H9 (cell line): Measurements from ENCODE around the gene MYOZ2. TPM values are rescaled to one million over a fixed set of nuclear protein-coding genes. Genes with fewer than 3 reads are reported as not detected.

ENCODE experiments used
- DNase-seq: peaks from one replicate; pipeline ENCODE4 v3.0.0-alpha.2; 2017
- H2AFZ ChIP-seq: one replicate; pipeline ENCODE4 v1.6.1; 2013; ENCODE audit warnings: mild to moderate bottlenecking, low read length, control low read depth, moderate library complexity
- H2AK5ac ChIP-seq: 2 replicates; pipeline ENCODE4 v1.6.1; 2013; ENCODE audit warnings: low read length, control low read depth, mixed read lengths; ENCODE audit not compliant: insufficient read length
- H2BK120ac ChIP-seq: one replicate; pipeline ENCODE4 v1.6.1; 2013; ENCODE audit warnings: low read depth, mild to moderate bottlenecking, low read length, control low read depth, inconsistent platforms; ENCODE audit not compliant: poor library complexity, severe bottlenecking
- H2BK12ac ChIP-seq: 2 replicates; pipeline ENCODE4 v1.6.1; 2013; ENCODE audit warnings: low read length, control low read depth, mixed read lengths, low read depth; ENCODE audit not compliant: insufficient read length
- H2BK15ac ChIP-seq: 2 replicates; pipeline ENCODE4 v1.6.1; 2013; ENCODE audit warnings: low read depth, low read length, control low read depth
- H2BK20ac ChIP-seq: one replicate; pipeline ENCODE4 v1.6.1; 2013; ENCODE audit warnings: low read depth, mild to moderate bottlenecking, low read length, control low read depth, inconsistent platforms; ENCODE audit not compliant: poor library complexity, severe bottlenecking
- H2BK5ac ChIP-seq: 2 replicates; pipeline ENCODE4 v1.6.1; 2013; ENCODE audit warnings: low read length, control low read depth, mixed read lengths; ENCODE audit not compliant: insufficient read length
- H3K14ac ChIP-seq: 2 replicates; pipeline ENCODE4 v1.6.1; 2013; ENCODE audit warnings: low read length, control low read depth; ENCODE audit not compliant: insufficient read depth
- H3K18ac ChIP-seq: 2 replicates; pipeline ENCODE4 v1.6.1; 2013; ENCODE audit warnings: low read depth, mild to moderate bottlenecking, mixed read lengths, low read length, control low read depth; ENCODE audit not compliant: insufficient read length
- H3K23ac ChIP-seq: 2 replicates; pipeline ENCODE4 v1.6.1; 2013; ENCODE audit warnings: low read length, control low read depth, mixed read lengths, low read depth; ENCODE audit not compliant: insufficient read length
- H3K23me2 ChIP-seq: 2 replicates; pipeline ENCODE4 v1.6.1; 2013; ENCODE audit warnings: low read depth, mild to moderate bottlenecking, mixed read lengths, low read length, control low read depth; ENCODE audit not compliant: insufficient read length, poor library complexity, severe bottlenecking
- H3K27ac ChIP-seq: 2 replicates; pipeline ENCODE4 v1.5.1; 2013; ENCODE audit warnings: low read length, control low read depth, mixed read lengths, low read depth; ENCODE audit not compliant: insufficient read length
- H3K27me3 ChIP-seq: 2 replicates; pipeline ENCODE4 v1.6.1; 2013; ENCODE audit warnings: low read length, control low read depth, inconsistent platforms; ENCODE audit not compliant: insufficient read depth
- H3K4ac ChIP-seq: 2 replicates; pipeline ENCODE4 v1.6.1; 2013; ENCODE audit warnings: low read depth, mild to moderate bottlenecking, control low read depth, inconsistent platforms, low read length, moderate library complexity
- H3K4me1 ChIP-seq: 2 replicates; pipeline ENCODE4 v1.6.1; 2013; ENCODE audit warnings: low read length, control low read depth, inconsistent platforms; ENCODE audit not compliant: insufficient read depth
- H3K4me2 ChIP-seq: 2 replicates; pipeline ENCODE4 v1.6.1; 2013; ENCODE audit warnings: low read length, control low read depth, mixed read lengths; ENCODE audit not compliant: insufficient read length, insufficient read depth
- H3K56ac ChIP-seq: 2 replicates; pipeline ENCODE4 v1.6.1; 2013; ENCODE audit warnings: low read depth, mild to moderate bottlenecking, mixed read lengths, low read length, control low read depth; ENCODE audit not compliant: insufficient read length
- H3K79me1 ChIP-seq: 2 replicates; pipeline ENCODE4 v1.6.1; 2013; ENCODE audit warnings: low read depth, mild to moderate bottlenecking, moderate library complexity, low read length, control low read depth, inconsistent platforms; ENCODE audit not compliant: insufficient read depth, poor library complexity, severe bottlenecking
- H3K79me2 ChIP-seq: 2 replicates; pipeline ENCODE4 v1.6.1; 2013; ENCODE audit warnings: low read length, control low read depth, inconsistent platforms; ENCODE audit not compliant: insufficient read depth
- H3K9ac ChIP-seq: 2 replicates; pipeline ENCODE4 v1.6.1; 2013; ENCODE audit warnings: low read length, control low read depth, mixed read lengths; ENCODE audit not compliant: insufficient read length; ENCODE audit errors: extremely low read depth
- H3K9me3 ChIP-seq: one replicate; pipeline ENCODE4 v1.6.1; 2013; ENCODE audit warnings: low read depth, low read length, inconsistent platforms; ENCODE audit not compliant: control insufficient read depth
- H3T11ph ChIP-seq: one replicate; pipeline ENCODE4 v1.6.1; 2013; ENCODE audit warnings: mild to moderate bottlenecking, low read length, control low read depth, inconsistent platforms
- H4K20me1 ChIP-seq: one replicate; pipeline ENCODE4 v1.6.1; 2013; ENCODE audit not compliant: control insufficient read depth, insufficient read length, insufficient read depth
- H4K5ac ChIP-seq: 2 replicates; pipeline ENCODE4 v1.6.1; 2013; ENCODE audit warnings: low read depth, mild to moderate bottlenecking, mixed read lengths, low read length, control low read depth; ENCODE audit not compliant: insufficient read length
- H4K8ac ChIP-seq: replicated peaks from 2 replicates; pipeline ENCODE4 v1.6.1; 2013; ENCODE audit warnings: low read length, control low read depth, mixed read lengths, low read depth; ENCODE audit not compliant: insufficient read length
- H4K91ac ChIP-seq: 2 replicates; pipeline ENCODE4 v1.6.1; 2013; ENCODE audit warnings: low read depth, mild to moderate bottlenecking, moderate library complexity, mixed read lengths, low read length, control low read depth; ENCODE audit not compliant: insufficient read length
- H3K27ac Mint-ChIP-seq, 3 experiments: 2 replicates in 2 of 3; 3 replicates in 1 of 3; pipeline ENCODE4 v1.8.0; 2020 to 2021; ENCODE audit warnings: mixed read lengths in 3 of 3, mild to moderate bottlenecking in 1 of 3, moderate library complexity in 1 of 3
- H3K27me3 Mint-ChIP-seq: 2 replicates; pipeline ENCODE4 v1.8.0; 2021; ENCODE audit warnings: low read depth, mild to moderate bottlenecking, moderate library complexity, mixed read lengths
- H3K36me3 Mint-ChIP-seq, 3 experiments: 2 replicates in 2 of 3; 3 replicates in 1 of 3; pipeline ENCODE4 v1.8.0; 2020 to 2021; ENCODE audit warnings: low read depth in 3 of 3, mixed read lengths in 3 of 3; ENCODE audit not compliant: insufficient read depth in 1 of 3
- H3K4me1 Mint-ChIP-seq, 2 experiments: 2 replicates each; pipeline ENCODE4 v1.8.0; 2020; ENCODE audit warnings: mixed read lengths in 2 of 2
- H3K4me3 Mint-ChIP-seq, 2 experiments: 2 replicates in 1 of 2; 3 replicates in 1 of 2; pipeline ENCODE4 v1.8.0; 2020 to 2021; ENCODE audit warnings: mild to moderate bottlenecking in 2 of 2, mixed read lengths in 2 of 2, moderate library complexity in 1 of 2
- H3K9me3 Mint-ChIP-seq, 2 experiments: 2 replicates in 1 of 2; 3 replicates in 1 of 2; pipeline ENCODE4 v1.8.0; 2020; ENCODE audit warnings: mild to moderate bottlenecking in 2 of 2, mixed read lengths in 2 of 2, moderate library complexity in 1 of 2
- CTCF ChIP-seq: fragments of 200-600 bp; sonication (generic); conservative IDR thresholded peaks from 3 replicates; pipeline ENCODE4 v1.8.0; 2021; ENCODE audit warnings: antibody characterized with exemption, mild to moderate bottlenecking
- WGBS: extraction: QIAGEN DNeasy Blood & Tissue Kit; methylation state at CpG from one replicate; pipeline ENCODE4 v1.1.7; 2013; ENCODE audit warnings: missing lambda C conversion rate, low lambda C conversion rate, mixed read lengths; ENCODE audit not compliant: insufficient read length; ENCODE audit errors: extremely low coverage; 5-methylcytosine and 5-hydroxymethylcytosine counted together
- total RNA-seq: library from RNA; stranded (reverse); gene quantifications from 2 replicates; pipeline ENCODE4 v1.2.1, GENCODE V29; 2021

MYOZ2 gene
- total RNA-seq, 1 experiment from 2014 or later, result not detected

GRCh38 chr4:119162174-119162573 is 26.5 kb downstream of the MYOZ2 start:
- H4K91ac ChIP-seq, result no peak overlapping the region
- H3K27me3 ChIP-seq, result no peaks in the 10 kb centered on the region
- H3K79me2 ChIP-seq, result no peaks in the 10 kb centered on the region
- no CpG with 5 or more reads among the region's 5 CpGs for WGBS
- H3K9ac ChIP-seq, result no peak overlapping the region
- no peak overlapping the region for H2AFZ ChIP-seq
- Mint-ChIP-seq H3K9me3 (no peaks in the 10 kb centered on the region), H3K27ac (no peak overlapping the region), H3K27me3 (no peaks in the 10 kb centered on the region), H3K36me3 (no peaks in the 10 kb centered on the region), H3K4me1 (peaks cover 0 to 6% of the 10 kb centered on the region in 2 experiments; a peak in 1 of 4 replicates), H3K4me3 (no peak overlapping the region)
- H4K20me1 ChIP-seq, result no peaks in the 10 kb centered on the region
- no peak overlapping the region for H2BK20ac ChIP-seq
- H2BK5ac ChIP-seq, result no peak overlapping the region
- H3K14ac ChIP-seq, result no peak overlapping the region
- H3K18ac ChIP-seq, result no peak overlapping the region
- H3K4ac ChIP-seq, result no peak overlapping the region
- H4K5ac ChIP-seq, result no peak overlapping the region
- no peaks in the 10 kb centered on the region for H3K9me3 ChIP-seq
- no peak overlapping the region for H3K56ac ChIP-seq
- no peaks in the 10 kb centered on the region for H3K79me1 ChIP-seq
- no peak overlapping the region for H2BK120ac ChIP-seq
- H3K4me1 ChIP-seq, result no peaks in the 10 kb centered on the region
- no peak overlapping the region for H4K8ac ChIP-seq
- H3T11ph ChIP-seq, result no peak overlapping the region
- TF ChIP-seq CTCF, result no peak
- no peak overlapping the region for H2BK15ac ChIP-seq
- H2BK12ac ChIP-seq, result no peak overlapping the region
- no peak for DNase-seq
- no peak overlapping the region for H3K27ac ChIP-seq
- H3K23ac ChIP-seq, result no peak overlapping the region
- no peaks in the 10 kb centered on the region for H3K23me2 ChIP-seq
- no peak overlapping the region for H3K4me2 ChIP-seq
- no peak overlapping the region for H2AK5ac ChIP-seq
